Natural killer cell (primary cell): ENCODE data around the gene FAM184A. TPM values are rescaled to one million over a fixed set of nuclear protein-coding genes. Genes with fewer than 3 reads are reported as not detected.

Source experiments
- ATAC-seq, 3 donors: fragments of 150-1000 bp in 2 of 3; fragments of 200-7000 bp in 1 of 3; cut with Tn5 transposase; 1 replicate in 1 of 3; 2 replicates in 2 of 3; pipeline ENCODE4 v1.10.0; 2021; ENCODE audit warnings: mild to moderate bottlenecking in 2 of 3, moderate library complexity in 2 of 3
- DNase-seq, 2 donors: peaks; one replicate each; pipeline versions ENCODE4 v3.0.0 to v3.0.0-alpha.2; 2013 to 2021; ENCODE audit warnings: mixed read lengths in 1 of 2
- H3K27ac ChIP-seq: one replicate; pipeline ENCODE4 v1.5.1; 2013; ENCODE audit warnings: mild to moderate bottlenecking, low read length
- H3K27me3 ChIP-seq: one replicate; pipeline ENCODE4 v1.6.1; 2013; ENCODE audit warnings: low read length; ENCODE audit not compliant: control insufficient read depth, insufficient read depth
- H3K36me3 ChIP-seq: one replicate; pipeline ENCODE4 v1.6.1; 2013; ENCODE audit warnings: low read length; ENCODE audit not compliant: control insufficient read depth, insufficient read depth
- H3K4me1 ChIP-seq: one replicate; pipeline ENCODE4 v1.6.1; 2013; ENCODE audit warnings: low read length; ENCODE audit not compliant: control insufficient read depth, insufficient read depth
- H3K4me3 ChIP-seq: one replicate; pipeline ENCODE4 v1.5.1; 2013; ENCODE audit warnings: low read length
- H3K9me3 ChIP-seq: one replicate; pipeline ENCODE4 v1.6.1; 2013; ENCODE audit warnings: low read length; ENCODE audit not compliant: control insufficient read depth, insufficient read depth
- H3K27ac Mint-ChIP-seq, 2 donors: one replicate each; pipeline ENCODE4 v1.8.0; 2022; ENCODE audit warnings: mild to moderate bottlenecking in 2 of 2, mixed read lengths in 2 of 2, moderate library complexity in 1 of 2
- H3K27me3 Mint-ChIP-seq, 2 donors: one replicate each; pipeline ENCODE4 v1.8.0; 2022; ENCODE audit warnings: low read depth in 2 of 2, mixed read lengths in 2 of 2
- H3K36me3 Mint-ChIP-seq: one replicate; pipeline ENCODE4 v1.8.0; 2022; ENCODE audit warnings: mixed read lengths
- H3K4me1 Mint-ChIP-seq, 2 donors: one replicate each; pipeline ENCODE4 v1.8.0; 2022; ENCODE audit warnings: mixed read lengths in 2 of 2
- H3K4me3 Mint-ChIP-seq: one replicate; pipeline ENCODE4 v1.8.0; 2022; ENCODE audit warnings: mild to moderate bottlenecking, moderate library complexity, mixed read lengths
- H3K9me3 Mint-ChIP-seq, 2 donors: one replicate each; pipeline ENCODE4 v1.8.0; 2022; ENCODE audit warnings: mixed read lengths in 2 of 2
- WGBS: methylation state at CpG from one replicate; pipeline ENCODE4 v1.1.7; 2013; ENCODE audit warnings: missing lambda C conversion rate; ENCODE audit not compliant: insufficient coverage; 5-methylcytosine and 5-hydroxymethylcytosine counted together
- intact Hi-C: fragments of 100-400 bp; cut with micrococcal nuclease; formaldehyde crosslinking; loops from one replicate; pipeline ENCODE4 v1.14.2; 2022
- total RNA-seq, 4 donors: library from RNA; stranded (reverse); fragments of 120-200 nt in 1 of 4; gene quantifications; one replicate each; pipeline versions ENCODE4 v1.2.3 to v1.2.4, GENCODE V29; 2013 to 2022
- TF ChIP-seq, protein P1 (sequence below): fragments of 200-600 bp; IDR thresholded peaks from one replicate; pipeline ENCODE4 v1.8.0; 2022; ENCODE audit warnings: antibody characterized with exemption

FAM184A gene
- total RNA-seq, 3 donors from 2014 or later (not counting 1 experiment from before 2014, with no cell fraction given): 0.09 to 0.40 (median 0.20) TPM

DNA sequence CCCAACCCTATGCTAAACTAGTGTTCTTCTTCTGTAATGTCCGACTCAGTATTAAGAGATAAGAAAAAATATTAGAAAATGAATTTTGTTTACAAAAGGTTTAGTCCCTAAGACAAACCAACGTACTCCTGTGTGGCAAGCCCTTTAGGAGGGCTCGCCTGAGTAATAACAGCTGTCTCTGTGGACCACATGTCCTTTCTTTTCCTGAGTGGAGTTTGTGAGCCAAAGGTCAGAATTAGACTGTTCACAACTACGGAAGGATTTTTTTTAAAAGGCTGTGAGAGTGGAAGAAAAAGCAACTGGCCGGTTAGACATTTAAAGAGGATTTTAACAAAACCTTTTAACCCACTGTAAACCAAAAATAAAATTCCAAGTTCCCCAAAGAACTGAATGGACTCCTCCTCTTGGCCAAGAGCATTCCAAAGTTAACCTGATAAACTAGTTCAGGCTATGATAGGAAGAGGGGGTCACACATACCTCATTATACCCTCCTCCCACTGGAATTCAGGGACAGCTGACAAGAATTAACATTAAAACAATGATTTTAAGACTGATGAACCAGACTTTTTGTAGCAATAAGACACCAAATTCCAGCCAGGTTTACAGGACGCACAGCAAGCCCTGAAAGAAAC is 43.5 kb downstream of the FAM184A start:
- ATAC-seq (no peak), DNase-seq (no peak)
- Histone ChIP-seq H3K36me3 (no peaks in the 10 kb centered on the region), H3K27ac (no peak overlapping the region), H3K4me1 (no peaks in the 10 kb centered on the region), H3K9me3 (no peaks in the 10 kb centered on the region), H3K4me3 (no peak overlapping the region), H3K27me3 (no peaks in the 10 kb centered on the region)
- 76% methylated on average over 4 of the region's 6 CpGs for WGBS
- H3K4me3 Mint-ChIP-seq: no peak overlapping the region
- H3K27me3 Mint-ChIP-seq: peaks cover 0 to 3% of the 10 kb centered on the region in 2 donors
- TF ChIP-seq, protein P1, sequence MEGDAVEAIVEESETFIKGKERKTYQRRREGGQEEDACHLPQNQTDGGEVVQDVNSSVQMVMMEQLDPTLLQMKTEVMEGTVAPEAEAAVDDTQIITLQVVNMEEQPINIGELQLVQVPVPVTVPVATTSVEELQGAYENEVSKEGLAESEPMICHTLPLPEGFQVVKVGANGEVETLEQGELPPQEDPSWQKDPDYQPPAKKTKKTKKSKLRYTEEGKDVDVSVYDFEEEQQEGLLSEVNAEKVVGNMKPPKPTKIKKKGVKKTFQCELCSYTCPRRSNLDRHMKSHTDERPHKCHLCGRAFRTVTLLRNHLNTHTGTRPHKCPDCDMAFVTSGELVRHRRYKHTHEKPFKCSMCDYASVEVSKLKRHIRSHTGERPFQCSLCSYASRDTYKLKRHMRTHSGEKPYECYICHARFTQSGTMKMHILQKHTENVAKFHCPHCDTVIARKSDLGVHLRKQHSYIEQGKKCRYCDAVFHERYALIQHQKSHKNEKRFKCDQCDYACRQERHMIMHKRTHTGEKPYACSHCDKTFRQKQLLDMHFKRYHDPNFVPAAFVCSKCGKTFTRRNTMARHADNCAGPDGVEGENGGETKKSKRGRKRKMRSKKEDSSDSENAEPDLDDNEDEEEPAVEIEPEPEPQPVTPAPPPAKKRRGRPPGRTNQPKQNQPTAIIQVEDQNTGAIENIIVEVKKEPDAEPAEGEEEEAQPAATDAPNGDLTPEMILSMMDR: no peak
- no peaks in the 10 kb centered on the region for H3K36me3 Mint-ChIP-seq
- no peaks in the 10 kb centered on the region for H3K4me1 Mint-ChIP-seq
- intact Hi-C loops: no loop called here
- H3K9me3 Mint-ChIP-seq: no peaks in the 10 kb centered on the region
- no peak overlapping the region for H3K27ac Mint-ChIP-seq

DNA sequence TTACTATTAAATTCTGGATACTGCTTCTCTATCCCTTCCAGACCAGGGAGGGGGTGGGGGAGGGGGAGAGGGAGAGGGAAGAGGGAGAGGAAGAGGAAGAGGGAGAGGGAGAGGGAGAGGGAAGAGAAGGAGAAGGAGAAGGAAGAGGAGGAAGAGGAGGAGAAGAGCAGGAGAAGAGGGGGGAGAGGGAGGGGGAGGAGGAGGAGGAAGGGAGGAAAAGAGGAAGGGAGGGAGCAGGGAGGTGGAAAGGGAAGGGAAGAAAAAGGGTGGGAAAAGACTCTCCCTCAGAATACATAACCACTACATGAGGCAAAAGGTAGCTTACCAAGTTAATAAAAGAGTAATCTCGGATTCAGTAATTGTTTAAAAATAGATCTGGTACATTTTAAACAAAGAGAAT is 46.0 kb downstream of the FAM184A start:
- ATAC-seq: no peak
- Mint-ChIP-seq H3K36me3 (no peaks in the 10 kb centered on the region), H3K27me3 (peaks cover 0 to 6% of the 10 kb centered on the region in 2 donors), H3K4me1 (no peaks in the 10 kb centered on the region), H3K4me3 (no peak overlapping the region), H3K9me3 (no peaks in the 10 kb centered on the region), H3K27ac (no peak overlapping the region)
- no CpG with 5 or more reads among the region's 1 CpG for WGBS
- TF ChIP-seq, protein P1: no peak
- Histone ChIP-seq H3K4me1 (no peaks in the 10 kb centered on the region), H3K36me3 (no peaks in the 10 kb centered on the region), H3K27ac (no peak overlapping the region), H3K27me3 (peaks cover 2% of the 10 kb centered on the region), H3K4me3 (no peak overlapping the region), H3K9me3 (no peaks in the 10 kb centered on the region)
- intact Hi-C loops: no loop called here
- no peak for DNase-seq

DNA sequence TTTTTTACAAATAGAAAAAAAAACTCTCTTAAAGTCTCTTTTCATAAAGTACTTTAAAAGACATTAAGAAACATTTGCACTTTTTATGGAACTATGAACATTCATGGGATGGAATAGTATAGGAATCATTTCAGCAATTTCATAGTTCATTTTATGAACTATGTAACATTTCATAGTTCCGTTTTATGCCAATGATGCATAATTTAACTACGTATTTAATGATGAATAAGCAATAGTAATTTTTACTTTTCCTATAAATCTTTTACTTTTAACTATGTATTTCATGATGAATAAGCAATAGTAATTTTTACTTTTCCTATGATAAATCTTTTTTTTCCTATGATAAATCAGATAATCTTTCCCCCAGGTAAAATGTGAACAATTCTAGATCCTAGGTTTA is 47.7 kb downstream of the FAM184A start:
- DNase-seq (no peak), ATAC-seq (no peak)
- H3K36me3 Mint-ChIP-seq: no peaks in the 10 kb centered on the region
- peaks cover 6% of the 10 kb centered on the region in 2 donors for H3K27me3 Mint-ChIP-seq
- no peak overlapping the region for H3K4me3 Mint-ChIP-seq
- Histone ChIP-seq H3K4me3 (no peak overlapping the region), H3K27ac (no peak overlapping the region), H3K9me3 (no peaks in the 10 kb centered on the region), H3K4me1 (no peaks in the 10 kb centered on the region), H3K36me3 (no peaks in the 10 kb centered on the region), H3K27me3 (peaks cover 2% of the 10 kb centered on the region)
- TF ChIP-seq, protein P1: no peak
- intact Hi-C loops: no loop called here
- H3K27ac Mint-ChIP-seq: no peak overlapping the region
- no peaks in the 10 kb centered on the region for H3K9me3 Mint-ChIP-seq
- WGBS: no CpG with 5 or more reads among the region's 2 CpGs
- no peaks in the 10 kb centered on the region for H3K4me1 Mint-ChIP-seq

DNA sequence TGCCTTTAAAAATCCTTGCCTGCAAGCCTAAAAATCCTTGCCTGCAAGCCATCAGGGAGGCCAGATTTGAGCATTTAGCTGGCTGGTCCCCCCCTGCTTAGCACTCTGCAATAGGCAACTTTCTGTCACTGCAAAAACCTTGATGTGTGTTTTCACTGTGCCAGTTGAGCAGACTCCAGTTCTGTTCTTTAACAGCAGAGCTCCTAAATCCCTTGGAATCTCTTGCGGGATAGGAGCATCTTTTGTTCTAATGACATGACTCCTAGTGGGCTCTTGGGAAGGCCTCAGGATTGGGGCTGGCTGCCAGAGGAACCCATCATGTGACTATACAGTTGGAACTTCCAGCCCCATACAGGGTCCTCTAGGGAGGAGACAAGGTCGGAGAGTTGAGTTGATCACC is 50.4 kb downstream of the FAM184A start:
- intact Hi-C loops: no loop called here
- Histone ChIP-seq H3K4me3 (no peak overlapping the region), H3K4me1 (no peaks in the 10 kb centered on the region), H3K27ac (no peak overlapping the region), H3K36me3 (no peaks in the 10 kb centered on the region), H3K9me3 (no peaks in the 10 kb centered on the region), H3K27me3 (peaks cover 2% of the 10 kb centered on the region)
- ATAC-seq (no peak), DNase-seq (no peak)
- peaks cover 6% of the 10 kb centered on the region in 2 donors for H3K27me3 Mint-ChIP-seq
- TF ChIP-seq, protein P1: no peak
- H3K4me1 Mint-ChIP-seq: no peaks in the 10 kb centered on the region
- H3K4me3 Mint-ChIP-seq: no peak overlapping the region
- H3K27ac Mint-ChIP-seq: no peak overlapping the region
- whole genome bisulfite sequencing: 89% methylated on average over 1 of the region's 2 CpGs
- H3K9me3 Mint-ChIP-seq: no peaks in the 10 kb centered on the region
- H3K36me3 Mint-ChIP-seq: no peaks in the 10 kb centered on the region
